ENCODE measurements around the gene RFX1. TPM values are rescaled to one million over a fixed set of nuclear protein-coding genes. Genes with fewer than 3 reads are reported as not detected.

The RFX1 gene
- polyA plus RNA-seq, 1 donor (not counting 4 experiments of a cell fraction or from before 2014, with no cell fraction given) = 0.45 TPM

GRCh38 chr19:13995878-13996765, 10.0 kb downstream of the RFX1 start:
- TF ChIP-seq EZH2 (IDR thresholded peaks at IDR 0.05; ENCODE audit: low read length) (no peak), CTCF (optimal IDR thresholded peaks at IDR 0.05 in 1 of 3, IDR thresholded peaks at IDR 0.05 in 1 of 3, conservative IDR thresholded peaks at IDR 0.05 in 1 of 3; ENCODE audit: extremely low read depth in 1 of 3, insufficient read depth in 2 of 3, low read length in 3 of 3) (no peak)
- Histone ChIP-seq H4K20me1 (ENCODE audit: control insufficient read depth, extremely low read depth, insufficient read depth, low read length) (no peaks in the 10 kb centered on the region), H3K9me1 (ENCODE audit: control insufficient read depth, extremely low read depth, insufficient read depth, low read length) (no peaks in the 10 kb centered on the region), H3K4me2 (ENCODE audit: control insufficient read depth, extremely low read depth, insufficient read depth, low read depth, low read length) (no peak overlapping the region), H3K9ac (ENCODE audit: control insufficient read depth, extremely low read depth, insufficient read depth, low read length) (no peak overlapping the region), H2AFZ (ENCODE audit: control insufficient read depth, low read length) (no peak overlapping the region), H3K27ac (ENCODE audit: control insufficient read depth, insufficient read depth, low read length) (no peak overlapping the region), H3K27me3 (ENCODE audit: control insufficient read depth, extremely low read depth, insufficient read depth, low read length) (no peaks in the 10 kb centered on the region), H3K4me3 (ENCODE audit: control insufficient read depth in 2 of 3, extremely low read depth in 1 of 3, insufficient read depth in 2 of 3, low read depth in 1 of 3, low read length in 3 of 3) (no peak overlapping the region), H3K4me1 (ENCODE audit: control insufficient read depth, extremely low read depth, insufficient read depth, low read length) (peaks cover 4% of the 10 kb centered on the region), H3K36me3 (ENCODE audit: control insufficient read depth in 2 of 2, extremely low read depth in 1 of 2, insufficient read depth in 2 of 2, low read length in 2 of 2) (peaks cover 8% of the 10 kb centered on the region in 2 experiments), H3K9me3 (ENCODE audit: control insufficient read depth, low read depth, low read length) (no peaks in the 10 kb centered on the region), H3K79me2 (ENCODE audit: control insufficient read depth, insufficient read depth, low read length) (peaks cover 6% of the 10 kb centered on the region)
- dilution Hi-C loops (cut with MboI; ENCODE audit: extremely low pct_ligation_motif_present, low sequenced_read_pairs) = no loop called here
- FAIRE-seq (no peak), DNase-seq (ENCODE audit: low read depth, low spot score) (no peak)

GRCh38 chr19:13995017-13995728, 10.9 kb downstream of the RFX1 start:
- Histone ChIP-seq H3K4me3 (ENCODE audit: control insufficient read depth in 2 of 3, extremely low read depth in 1 of 3, insufficient read depth in 2 of 3, low read depth in 1 of 3, low read length in 3 of 3) (no peak overlapping the region), H3K27ac (ENCODE audit: control insufficient read depth, insufficient read depth, low read length) (no peak overlapping the region), H3K4me1 (ENCODE audit: control insufficient read depth, extremely low read depth, insufficient read depth, low read length) (no peaks in the 10 kb centered on the region), H3K79me2 (ENCODE audit: control insufficient read depth, insufficient read depth, low read length) (peaks cover under 1% of the 10 kb centered on the region), H4K20me1 (ENCODE audit: control insufficient read depth, extremely low read depth, insufficient read depth, low read length) (no peaks in the 10 kb centered on the region), H3K27me3 (ENCODE audit: control insufficient read depth, extremely low read depth, insufficient read depth, low read length) (no peaks in the 10 kb centered on the region), H3K9ac (ENCODE audit: control insufficient read depth, extremely low read depth, insufficient read depth, low read length) (no peak overlapping the region), H3K9me3 (ENCODE audit: control insufficient read depth, low read depth, low read length) (no peaks in the 10 kb centered on the region), H3K4me2 (ENCODE audit: control insufficient read depth, extremely low read depth, insufficient read depth, low read depth, low read length) (no peak overlapping the region), H3K36me3 (ENCODE audit: control insufficient read depth in 2 of 2, extremely low read depth in 1 of 2, insufficient read depth in 2 of 2, low read length in 2 of 2) (peaks cover 8% of the 10 kb centered on the region in 2 experiments), H3K9me1 (ENCODE audit: control insufficient read depth, extremely low read depth, insufficient read depth, low read length) (no peaks in the 10 kb centered on the region), H2AFZ (ENCODE audit: control insufficient read depth, low read length) (no peak overlapping the region)
- DNase-seq (ENCODE audit: low read depth, low spot score) (no peak), FAIRE-seq (no peak)
- dilution Hi-C loops (cut with MboI; ENCODE audit: extremely low pct_ligation_motif_present, low sequenced_read_pairs) = no loop called here
- TF ChIP-seq EZH2 (IDR thresholded peaks at IDR 0.05; ENCODE audit: low read length) (no peak), CTCF (optimal IDR thresholded peaks at IDR 0.05 in 1 of 3, IDR thresholded peaks at IDR 0.05 in 1 of 3, conservative IDR thresholded peaks at IDR 0.05 in 1 of 3; ENCODE audit: extremely low read depth in 1 of 3, insufficient read depth in 2 of 3, low read length in 3 of 3) (no peak)
